ENCODE results near the gene GARIN5A. TPM values are rescaled to one million over a fixed set of nuclear protein-coding genes. Genes with fewer than 3 reads are reported as not detected.

GARIN5A gene
- polyA plus RNA-seq, 3 donors: 0.41 TPM; not detected in 2

GRCh38 chr19:50450369-50451222 lies 26.1 kb downstream of the GARIN5A start:
- intact Hi-C loops (cut with micrococcal nuclease): no loop called here
- no peak overlapping the region for H3K9ac ChIP-seq (ENCODE audit: insufficient read depth, low read length, poor library complexity, severe bottlenecking)
- H3K36me3 ChIP-seq (replicated peaks in 1 of 2; ENCODE audit: control insufficient read depth in 1 of 2, insufficient read depth in 2 of 2, low read length in 2 of 2): no peaks in the 10 kb centered on the region
- no peaks in the 10 kb centered on the region for H3K79me2 ChIP-seq (ENCODE audit: insufficient read depth, low read length)
- TF ChIP-seq CTCF (IDR thresholded peaks at IDR 0.05): no peak
- no peaks in the 10 kb centered on the region for H4K20me1 ChIP-seq (ENCODE audit: insufficient read depth, low read length)
- peaks cover 0 to 7% (median 4%) of the 10 kb centered on the region in 7 donors for H3K9me3 Mint-ChIP-seq
- peaks cover 0 to 2% of the 10 kb centered on the region in 2 donors for H3K27me3 ChIP-seq (ENCODE audit: control insufficient read depth in 2 of 2, insufficient read depth in 2 of 2, low read length in 2 of 2)
- peaks cover 8 to 12% (median 10%) of the 10 kb centered on the region in 3 donors for H3K27me3 Mint-ChIP-seq (ENCODE audit: low read depth in 3 of 3)
- no peak overlapping the region for H3K4me3 Mint-ChIP-seq
- no peak overlapping the region for H3K27ac ChIP-seq (ENCODE audit: low read depth in 1 of 2, low read length in 2 of 2)
- peak overlapping the region in 1 of 7 donors; percentile 62 for H3K27ac Mint-ChIP-seq
- no peak overlapping the region for H2AFZ ChIP-seq (ENCODE audit: insufficient read depth, low read depth, low read length, poor library complexity, severe bottlenecking)
- 74% methylated on average over 15 of the region's 30 CpGs for WGBS (ENCODE audit: insufficient coverage)
- no peaks in the 10 kb centered on the region for H3K4me1 ChIP-seq (ENCODE audit: control insufficient read depth in 1 of 2, insufficient read depth in 2 of 2, low read length in 2 of 2)
- no peak for DNase-seq
- no peak overlapping the region for H3K4me3 ChIP-seq (replicated peaks in 1 of 3; ENCODE audit: low read depth in 2 of 3, low read length in 3 of 3)
- no peaks in the 10 kb centered on the region for H3K9me3 ChIP-seq (replicated peaks in 1 of 2; ENCODE audit: control insufficient read depth in 1 of 2, insufficient read depth in 1 of 2, low read length in 2 of 2)
- no peak overlapping the region for H3K4me2 ChIP-seq (replicated peaks; ENCODE audit: extremely low read depth, low read length, poor library complexity, severe bottlenecking)
- no peaks in the 10 kb centered on the region for H3K36me3 Mint-ChIP-seq
- no peaks in the 10 kb centered on the region for H3K4me1 Mint-ChIP-seq

DNA sequence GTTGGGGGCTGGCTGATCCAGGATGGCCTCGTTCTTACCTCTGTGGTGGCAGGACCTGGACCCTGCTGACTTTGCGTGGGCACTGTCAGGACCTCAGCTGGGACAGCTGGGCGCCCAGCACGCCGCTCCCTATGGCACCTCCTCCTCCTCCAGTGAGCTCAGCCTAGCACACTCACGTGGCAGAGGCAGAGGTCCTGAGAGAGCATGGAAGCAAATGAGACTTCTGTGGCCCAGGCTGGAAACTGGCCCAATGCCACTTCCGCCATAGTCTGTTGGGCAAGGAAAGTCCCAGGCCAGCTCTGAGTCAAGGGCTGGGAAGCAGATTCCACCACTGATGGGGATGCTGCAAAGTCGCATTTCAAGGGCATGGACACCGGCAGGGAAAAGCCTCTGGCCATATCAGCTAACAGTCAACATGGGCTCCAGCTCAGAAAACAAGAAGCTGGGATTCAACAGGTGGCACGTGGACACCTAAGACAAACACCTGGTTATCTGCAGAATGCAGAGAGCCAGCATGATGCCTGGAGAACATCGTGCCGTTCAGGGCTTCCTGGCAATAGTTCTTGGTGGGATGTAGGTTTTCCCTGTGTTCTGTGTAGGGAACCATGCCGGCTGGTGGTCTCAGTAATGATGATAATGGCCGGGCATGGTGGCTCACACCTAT lies 27.3 kb downstream of the GARIN5A start:
- no peak for TF ChIP-seq CTCF (IDR thresholded peaks at IDR 0.05)
- Mint-ChIP-seq H3K36me3 (no peaks in the 10 kb centered on the region), H3K4me1 (no peaks in the 10 kb centered on the region), H3K9me3 (peaks cover 0 to 7% (median 4%) of the 10 kb centered on the region in 7 donors), H3K27me3 (ENCODE audit: low read depth in 3 of 3) (peaks cover 4 to 12% (median 10%) of the 10 kb centered on the region in 3 donors), H3K4me3 (no peak overlapping the region), H3K27ac (no peak overlapping the region)
- Histone ChIP-seq H3K27ac (ENCODE audit: low read depth in 1 of 2, low read length in 2 of 2) (no peak overlapping the region), H3K27me3 (ENCODE audit: control insufficient read depth in 2 of 2, insufficient read depth in 2 of 2, low read length in 2 of 2) (peaks cover 0 to 2% of the 10 kb centered on the region in 2 donors), H3K9me3 (replicated peaks in 1 of 2; ENCODE audit: control insufficient read depth in 1 of 2, insufficient read depth in 1 of 2, low read length in 2 of 2) (no peaks in the 10 kb centered on the region), H3K9ac (ENCODE audit: insufficient read depth, low read length, poor library complexity, severe bottlenecking) (no peak overlapping the region), H3K4me3 (replicated peaks in 1 of 3; ENCODE audit: low read depth in 2 of 3, low read length in 3 of 3) (no peak overlapping the region), H3K4me2 (replicated peaks; ENCODE audit: extremely low read depth, low read length, poor library complexity, severe bottlenecking) (no peak overlapping the region), H4K20me1 (ENCODE audit: insufficient read depth, low read length) (no peaks in the 10 kb centered on the region), H3K79me2 (ENCODE audit: insufficient read depth, low read length) (no peaks in the 10 kb centered on the region), H2AFZ (ENCODE audit: insufficient read depth, low read depth, low read length, poor library complexity, severe bottlenecking) (no peak overlapping the region), H3K36me3 (replicated peaks in 1 of 2; ENCODE audit: control insufficient read depth in 1 of 2, insufficient read depth in 2 of 2, low read length in 2 of 2) (no peaks in the 10 kb centered on the region), H3K4me1 (ENCODE audit: control insufficient read depth in 1 of 2, insufficient read depth in 2 of 2, low read length in 2 of 2) (no peaks in the 10 kb centered on the region)
- no peak for DNase-seq
- 82% methylated on average over 9 of the region's 14 CpGs for WGBS (ENCODE audit: insufficient coverage)
- intact Hi-C loops (cut with micrococcal nuclease): no loop called here

All from CD14-positive monocyte (primary cell).